Stomach (tissue), 4 donors: ENCODE data around the gene DPYD.

Experiments used
- POLR2A ChIP-seq, 4 donors: fragments of 450-650 bp; IDR thresholded peaks; one replicate each; pipeline ENCODE4 v1.6.1; 2016; ENCODE audit warnings: antibody characterized with exemption in 4 of 4, control low read depth in 2 of 4, mild to moderate bottlenecking in 1 of 4, moderate library complexity in 1 of 4
- POLR2AphosphoS5 ChIP-seq, 3 donors: sonication (generic); formaldehyde crosslinking; IDR thresholded peaks; one replicate each; pipeline ENCODE4 v1.6.1; 2016; ENCODE audit warnings: antibody characterized with exemption in 3 of 3
- TF ChIP-seq, protein P1 (sequence below), 7 experiments: fragments of 450-650 bp in 4 of 7; fragments of 200-600 bp in 3 of 7; sonication (generic) in 3 of 7; IDR thresholded peaks; one replicate each; pipeline ENCODE4 v1.5.1; 2016 to 2019; ENCODE audit warnings: antibody characterized with exemption in 7 of 7, control low read depth in 2 of 7, mild to moderate bottlenecking in 1 of 7

DNA sequence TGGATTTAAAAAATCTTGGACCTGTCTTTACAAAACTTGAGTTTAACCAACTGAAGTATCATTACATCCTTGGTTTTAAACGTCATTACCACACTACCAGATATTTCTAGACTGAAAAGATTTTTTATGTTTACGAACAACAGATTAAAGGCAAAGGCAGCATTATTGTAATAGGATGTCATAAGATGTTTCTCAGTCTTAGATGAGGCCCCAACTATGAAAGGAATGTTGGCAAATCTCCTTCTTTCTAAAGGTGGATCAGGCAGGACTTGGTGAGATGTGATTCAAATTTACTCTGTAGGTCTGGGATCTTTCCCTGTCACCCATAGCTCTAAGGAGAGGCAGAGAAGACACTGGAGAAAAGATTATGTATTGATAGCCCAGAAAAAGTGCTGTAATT, 781.3 kb downstream of the DPYD start:
- TF ChIP-seq POLR2A (IDR thresholded peaks at IDR 0.05) (no peak), POLR2AphosphoS5 (IDR thresholded peaks at IDR 0.05) (no peak)
- TF ChIP-seq, protein P1, sequence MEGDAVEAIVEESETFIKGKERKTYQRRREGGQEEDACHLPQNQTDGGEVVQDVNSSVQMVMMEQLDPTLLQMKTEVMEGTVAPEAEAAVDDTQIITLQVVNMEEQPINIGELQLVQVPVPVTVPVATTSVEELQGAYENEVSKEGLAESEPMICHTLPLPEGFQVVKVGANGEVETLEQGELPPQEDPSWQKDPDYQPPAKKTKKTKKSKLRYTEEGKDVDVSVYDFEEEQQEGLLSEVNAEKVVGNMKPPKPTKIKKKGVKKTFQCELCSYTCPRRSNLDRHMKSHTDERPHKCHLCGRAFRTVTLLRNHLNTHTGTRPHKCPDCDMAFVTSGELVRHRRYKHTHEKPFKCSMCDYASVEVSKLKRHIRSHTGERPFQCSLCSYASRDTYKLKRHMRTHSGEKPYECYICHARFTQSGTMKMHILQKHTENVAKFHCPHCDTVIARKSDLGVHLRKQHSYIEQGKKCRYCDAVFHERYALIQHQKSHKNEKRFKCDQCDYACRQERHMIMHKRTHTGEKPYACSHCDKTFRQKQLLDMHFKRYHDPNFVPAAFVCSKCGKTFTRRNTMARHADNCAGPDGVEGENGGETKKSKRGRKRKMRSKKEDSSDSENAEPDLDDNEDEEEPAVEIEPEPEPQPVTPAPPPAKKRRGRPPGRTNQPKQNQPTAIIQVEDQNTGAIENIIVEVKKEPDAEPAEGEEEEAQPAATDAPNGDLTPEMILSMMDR (IDR thresholded peaks at IDR 0.05): no peak
